ACHN (cell line): ENCODE results near the gene APOBEC3G.
"Not testable (repeated sequence)": the region's sequence is repeated elsewhere in the genome, so short reads cannot be mapped to it uniquely, and the experiment has no call there.

Experiments
- DNase-seq: peaks from one replicate; pipeline ENCODE4 v3.0.0-alpha.2; 2015
- in situ Hi-C: cut with HindIII; loops from 2 replicates; pipeline ENCODE4 v1.10.0; 2017; ENCODE audit warnings: low sequenced_read_pairs, low pct_ligation_motif_present, low pct_unique_long_range_greater_than_20kb

APOBEC3G gene

DNA sequence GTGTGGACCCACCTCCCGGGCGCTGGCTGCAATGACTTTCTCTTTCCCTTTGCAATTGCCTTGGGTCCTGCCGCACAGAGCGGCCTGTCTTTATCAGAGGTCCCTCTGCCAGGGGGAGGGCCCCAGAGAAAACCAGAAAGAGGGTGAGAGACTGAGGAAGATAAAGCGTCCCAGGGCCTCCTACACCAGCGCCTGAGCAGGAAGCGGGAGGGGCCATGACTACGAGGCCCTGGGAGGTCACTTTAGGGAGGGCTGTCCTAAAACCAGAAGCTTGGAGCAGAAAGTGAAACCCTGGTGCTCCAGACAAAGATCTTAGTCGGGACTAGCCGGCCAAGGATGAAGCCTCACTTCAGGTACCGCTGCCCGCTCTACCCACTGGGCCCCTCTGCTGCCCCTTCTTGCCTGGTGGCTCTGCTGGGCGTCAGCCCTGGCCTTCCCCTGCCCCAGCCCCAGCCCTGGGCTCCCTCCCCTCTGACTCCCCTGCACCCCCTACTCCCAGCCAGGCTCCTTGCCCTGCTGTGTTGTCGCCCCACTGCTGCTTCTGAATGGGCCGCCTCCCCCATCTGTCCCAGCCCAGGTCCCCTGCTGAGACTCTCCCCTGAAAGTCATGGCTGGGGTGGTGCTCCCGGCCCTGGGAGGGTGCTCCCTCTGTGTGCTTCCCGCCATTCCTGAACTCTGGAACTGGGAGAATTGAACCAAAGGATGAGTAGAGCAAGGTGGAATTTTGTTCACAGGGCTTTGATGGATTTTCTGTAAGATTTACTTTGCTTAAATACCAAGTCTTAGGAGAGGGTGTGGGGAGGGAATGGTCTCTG is at the start of gene APOBEC3G:
TSS of gene APOBEC3G (plus strand) at position 250 of the 815 bp plus-strand sequence. CDS start at position 337, 87 bp downstream.
- in situ Hi-C loops = not testable (repeated sequence)
- DNase-seq = peak; percentile 69

DNA sequence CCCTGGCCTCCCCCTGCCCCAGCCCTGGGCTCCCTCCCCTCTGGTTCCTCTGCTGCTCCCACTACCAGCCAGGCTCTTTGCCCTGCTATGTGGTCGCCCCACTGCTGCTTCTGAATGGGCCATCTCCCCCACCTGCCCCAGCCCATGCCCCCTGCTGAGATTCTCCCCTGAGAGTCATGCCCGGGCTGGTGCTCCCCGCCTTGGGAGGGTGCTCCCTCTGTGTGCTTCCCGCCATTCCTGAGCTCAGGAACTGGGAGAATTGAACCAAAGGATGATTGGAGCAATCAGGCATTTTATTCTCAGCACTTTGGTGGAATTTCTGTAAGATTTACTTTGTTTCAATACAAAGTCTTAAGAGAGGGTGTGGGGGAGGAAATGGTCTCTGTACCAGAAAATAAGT is 49.4 kb upstream of the APOBEC3G start:
- DNase-seq = no peak
- in situ Hi-C loops = no loop called here

DNA sequence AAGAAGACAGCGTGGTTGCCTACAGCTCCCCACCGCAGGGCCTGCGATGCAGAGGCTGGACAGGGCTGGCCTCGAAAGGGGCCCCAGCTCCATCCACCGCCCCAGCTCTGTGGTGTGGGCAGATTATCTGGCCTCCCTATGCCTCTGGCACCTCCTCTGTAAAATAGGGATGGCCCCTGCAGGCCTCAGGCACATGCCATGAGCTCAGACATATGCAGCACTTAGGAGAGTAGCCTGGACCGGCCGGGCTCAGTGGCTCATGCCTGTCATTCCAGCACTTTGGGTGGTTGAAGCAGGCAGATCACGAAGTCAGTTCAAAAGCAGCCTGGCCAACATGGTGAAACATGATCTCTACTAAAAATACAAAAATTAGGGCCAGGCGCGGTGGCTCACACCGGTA is 48.8 kb upstream of the APOBEC3G start:
- in situ Hi-C loops = no loop called here
- no peak for DNase-seq

DNA sequence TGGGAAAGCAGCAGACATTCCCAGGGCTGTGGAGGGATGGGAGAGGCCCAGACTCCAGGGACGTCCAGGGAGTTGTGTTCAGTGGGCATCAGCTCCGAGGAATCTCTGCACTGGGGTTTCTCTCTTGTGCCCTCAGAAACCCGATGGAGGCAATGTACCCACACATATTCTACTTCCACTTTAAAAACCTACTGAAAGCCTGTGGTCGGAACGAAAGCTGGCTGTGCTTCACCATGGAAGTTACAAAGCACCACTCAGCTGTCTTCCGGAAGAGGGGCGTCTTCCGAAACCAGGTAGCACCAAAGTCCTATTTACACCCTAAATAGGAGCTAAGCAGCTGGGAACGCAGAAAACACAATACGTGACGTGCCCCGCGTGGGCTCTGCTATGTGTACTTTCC is 47.8 kb upstream of the APOBEC3G start:
- DNase-seq = no peak
- in situ Hi-C loops = no loop called here

DNA sequence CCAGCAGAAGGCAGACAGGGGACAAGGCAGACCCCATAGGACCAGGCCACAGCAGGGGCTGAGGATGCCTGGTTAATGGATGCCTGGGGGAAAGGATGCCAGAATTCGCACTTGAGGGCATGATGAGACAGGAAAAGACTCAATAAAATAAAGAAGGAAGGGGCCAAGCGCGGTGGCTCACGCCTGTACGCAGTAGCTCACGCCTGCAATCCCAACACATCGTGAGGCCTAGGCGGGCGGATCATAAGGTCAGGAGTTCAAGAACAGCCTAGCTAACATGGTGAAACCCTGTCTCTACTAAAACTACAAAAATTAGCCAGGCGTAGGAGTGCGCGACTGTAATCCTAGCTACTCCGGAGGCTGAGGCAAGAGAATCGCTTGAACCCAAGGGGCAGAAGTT is 46.4 kb upstream of the APOBEC3G start:
- no peak for DNase-seq
- in situ Hi-C loops = no loop called here

DNA sequence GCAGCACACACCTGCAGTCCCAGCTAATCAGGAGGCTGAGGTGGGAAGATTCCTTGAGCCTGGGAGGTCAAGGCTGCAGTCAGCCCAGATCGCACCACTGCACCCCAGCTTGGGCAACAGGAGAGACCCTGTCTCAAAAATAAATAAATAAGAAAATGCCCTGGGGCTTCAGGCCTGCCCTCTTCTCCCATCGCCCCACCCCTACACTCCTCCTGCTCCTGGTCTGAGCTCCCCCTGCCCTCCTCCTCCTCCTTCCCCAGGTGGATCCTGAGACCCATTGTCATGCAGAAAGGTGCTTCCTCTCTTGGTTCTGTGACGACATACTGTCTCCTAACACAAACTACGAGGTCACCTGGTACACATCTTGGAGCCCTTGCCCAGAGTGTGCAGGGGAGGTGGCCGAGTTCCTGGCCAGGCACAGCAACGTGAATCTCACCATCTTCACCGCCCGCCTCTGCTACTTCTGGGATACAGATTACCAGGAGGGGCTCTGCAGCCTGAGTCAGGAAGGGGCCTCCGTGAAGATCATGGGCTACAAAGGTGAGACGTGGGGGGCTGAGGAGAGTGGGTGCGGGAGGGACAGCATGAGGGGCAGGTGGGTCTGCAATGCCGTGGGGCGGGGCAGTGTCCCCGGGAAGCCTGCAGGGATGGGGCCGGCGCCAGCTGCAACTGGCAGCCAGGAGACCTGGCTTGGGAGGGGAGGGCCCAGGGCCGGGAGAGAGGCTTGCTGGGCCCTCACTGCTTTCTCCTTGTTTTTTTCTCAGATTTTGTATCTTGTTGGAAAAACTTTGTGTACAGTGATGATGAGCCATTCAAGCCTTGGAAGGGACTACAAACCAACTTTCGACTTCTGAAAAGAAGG is 45.4 kb upstream of the APOBEC3G start:
- DNase-seq, in situ Hi-C loops: not testable (repeated sequence)

DNA sequence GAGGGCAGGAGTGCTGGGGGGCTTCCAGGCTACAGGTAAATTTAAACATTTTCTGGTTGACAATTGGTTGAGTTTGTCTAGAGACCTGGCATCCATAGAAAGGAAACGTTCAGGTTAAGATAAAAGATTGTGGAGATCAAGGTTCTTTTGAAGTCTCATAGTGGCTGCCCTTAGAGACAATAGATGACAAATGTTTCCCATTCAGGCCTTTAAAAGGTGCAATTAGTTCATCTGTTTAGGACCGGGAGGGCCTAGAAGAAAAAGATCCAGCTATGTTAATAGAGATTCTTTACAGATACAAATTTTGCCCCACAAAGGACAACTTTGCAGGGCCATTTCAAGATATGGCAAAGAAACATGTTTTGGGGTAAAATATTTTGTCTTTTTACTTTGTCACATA is 40.0 kb upstream of the APOBEC3G start:
- in situ Hi-C loops, DNase-seq: not testable (repeated sequence)

DNA sequence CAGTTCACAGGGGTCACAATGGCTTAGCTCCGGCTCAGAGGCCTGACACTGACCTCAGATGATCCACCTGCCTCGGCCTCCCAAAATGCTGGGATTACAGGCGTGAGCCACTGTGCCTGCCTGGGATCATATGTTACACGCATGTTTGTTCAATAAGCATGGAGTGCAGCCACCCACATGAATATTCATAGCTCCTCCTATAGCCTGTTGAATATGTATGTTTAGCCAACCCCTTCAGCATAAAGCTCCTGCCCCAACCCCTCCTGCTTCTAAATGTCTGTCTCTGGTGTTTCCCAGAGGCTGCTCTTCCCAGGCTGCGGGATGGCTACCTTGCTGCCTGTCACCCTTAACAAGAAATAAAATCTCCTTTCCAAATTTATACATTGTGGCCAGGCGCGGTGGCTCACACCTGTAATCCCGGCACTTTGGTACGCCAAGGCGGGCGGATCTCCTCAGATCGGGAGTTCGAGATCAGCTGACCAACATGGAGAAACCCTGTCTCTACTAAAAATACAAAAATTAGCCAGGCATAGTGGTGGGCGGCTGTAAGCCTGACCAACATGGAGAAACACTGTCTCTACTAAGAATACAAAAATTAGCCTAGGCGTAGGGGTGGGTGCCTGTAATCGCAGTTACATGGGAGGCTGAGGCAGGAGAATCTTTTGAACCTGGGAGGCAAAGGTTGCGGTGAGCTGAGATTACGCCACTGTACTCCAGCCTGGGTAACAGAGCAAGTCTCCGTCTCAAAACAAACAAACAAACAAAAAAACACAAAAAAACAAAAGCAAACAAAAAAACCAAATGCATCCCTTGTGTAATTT is 37.6 kb upstream of the APOBEC3G start:
- in situ Hi-C loops = no loop called here
- DNase-seq = no peak

DNA sequence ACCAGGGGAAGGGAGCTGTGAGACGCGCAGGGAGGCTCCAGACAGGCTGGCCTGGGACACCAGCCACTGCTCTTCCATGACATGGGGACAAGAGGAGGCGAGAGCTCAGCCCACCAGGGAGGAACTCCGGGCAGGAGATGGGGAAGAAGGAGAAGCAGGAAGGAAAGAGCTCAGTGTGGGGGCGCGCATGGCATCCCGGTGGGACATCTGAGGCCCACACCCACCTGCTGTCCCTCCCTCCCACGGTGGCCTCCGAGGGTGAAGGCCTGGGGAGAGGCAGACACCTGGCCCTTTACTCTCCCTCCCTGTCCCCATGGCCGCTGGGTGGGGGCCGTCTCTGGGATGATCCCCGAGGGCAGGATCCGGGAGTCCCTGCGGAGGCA is 36.9 kb upstream of the APOBEC3G start:
- in situ Hi-C loops, DNase-seq: not testable (repeated sequence)

DNA sequence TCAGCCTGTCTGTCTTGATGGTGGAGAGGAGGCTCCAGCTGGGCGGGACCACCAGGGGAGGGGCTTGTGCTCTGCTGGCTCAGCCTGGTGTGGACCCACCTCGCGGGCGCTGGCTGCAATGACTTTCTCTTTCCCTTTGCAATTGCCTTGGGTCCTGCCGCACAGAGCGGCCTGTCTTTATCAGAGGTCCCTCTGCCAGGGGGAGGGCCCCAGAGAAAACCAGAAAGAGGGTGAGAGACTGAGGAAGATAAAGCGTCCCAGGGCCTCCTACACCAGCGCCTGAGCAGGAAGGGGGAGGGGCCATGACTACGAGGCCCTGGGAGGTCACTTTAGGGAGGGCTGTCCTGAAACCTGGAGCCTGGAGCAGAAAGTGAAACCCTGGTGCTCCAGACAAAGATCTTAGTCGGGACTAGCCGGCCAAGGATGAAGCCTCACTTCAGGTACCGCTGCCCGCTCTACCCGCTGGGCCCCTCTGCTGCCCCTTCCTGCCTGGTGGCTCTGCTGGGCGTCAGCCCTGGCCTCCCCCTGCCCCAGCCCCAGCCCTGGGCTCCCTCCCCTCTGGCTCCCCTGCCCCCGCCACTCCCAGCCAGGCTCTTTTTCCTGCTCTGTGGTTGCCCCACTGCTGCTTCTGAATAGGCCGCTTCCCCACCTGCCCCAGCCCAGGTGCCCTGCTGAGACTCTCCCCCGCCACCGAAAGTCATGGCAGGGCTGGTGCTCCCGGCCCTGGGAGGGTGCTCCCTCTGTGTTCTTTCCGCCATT is 36.4 kb upstream of the APOBEC3G start, which contains the start of gene APOBEC3F:
TSS of gene APOBEC3F (plus strand) at position 327 of the 759 bp plus-strand sequence. CDS start at position 424, 97 bp downstream.
- DNase-seq = peak; percentile 63
- in situ Hi-C loops = not testable (repeated sequence)

DNA sequence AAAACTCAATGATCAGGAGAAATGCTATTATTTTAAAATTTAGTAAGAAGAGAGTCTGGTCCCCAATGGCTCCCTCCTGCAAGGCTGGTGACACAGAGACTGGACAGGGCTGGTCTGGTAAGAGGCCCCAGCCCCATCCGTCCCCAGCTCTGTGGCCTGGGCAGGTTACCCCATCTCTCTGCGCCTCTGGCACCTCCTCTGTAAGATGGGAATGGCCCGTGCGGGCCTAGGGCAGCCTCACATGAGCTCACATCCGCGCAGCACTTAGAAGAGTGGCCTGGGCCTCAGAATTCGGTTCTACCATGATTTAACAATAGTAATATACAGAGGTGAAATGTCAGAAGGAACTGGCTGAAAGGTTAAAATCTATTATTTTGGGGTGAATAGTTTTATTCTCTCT is 35.2 kb upstream of the APOBEC3G start:
- no peak for DNase-seq
- in situ Hi-C loops = no loop called here

DNA sequence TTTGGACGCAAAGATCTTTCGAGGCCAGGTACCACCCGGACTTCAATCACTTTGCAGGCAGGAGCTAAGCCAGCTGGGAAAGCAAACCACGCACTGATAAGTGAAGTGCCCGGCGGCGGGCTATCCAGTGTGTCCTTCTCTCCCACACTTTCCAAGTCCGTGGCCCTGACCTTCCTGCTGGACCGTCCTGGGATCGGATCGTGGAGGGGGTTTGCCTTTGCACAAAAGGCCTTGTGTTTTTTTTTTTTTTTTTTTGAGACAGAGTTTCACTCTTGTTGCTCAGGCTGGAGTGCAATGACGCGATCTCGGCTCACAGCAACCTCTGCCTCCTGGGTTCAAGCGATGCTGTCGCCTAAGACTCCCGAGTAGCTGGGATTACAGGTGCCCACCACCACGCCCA is 34.0 kb upstream of the APOBEC3G start:
- in situ Hi-C loops, DNase-seq: not testable (repeated sequence)

DNA sequence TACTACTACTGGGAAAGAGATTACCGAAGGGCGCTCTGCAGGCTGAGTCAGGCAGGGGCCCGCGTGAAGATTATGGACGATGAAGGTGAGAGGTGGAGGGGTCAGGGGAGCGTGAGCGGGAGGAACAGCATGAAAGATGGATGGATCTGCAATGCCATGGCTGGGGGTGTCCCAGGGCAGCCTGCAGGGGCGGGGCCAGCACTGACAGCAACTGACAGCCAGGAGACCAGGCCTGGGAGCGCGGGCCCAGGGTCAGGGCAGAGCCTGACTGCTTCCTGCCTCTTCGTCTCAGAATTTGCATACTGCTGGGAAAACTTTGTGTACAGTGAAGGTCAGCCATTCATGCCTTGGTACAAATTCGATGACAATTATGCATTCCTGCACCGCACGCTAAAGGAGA is 31.9 kb upstream of the APOBEC3G start:
- in situ Hi-C loops, DNase-seq: not testable (repeated sequence)

DNA sequence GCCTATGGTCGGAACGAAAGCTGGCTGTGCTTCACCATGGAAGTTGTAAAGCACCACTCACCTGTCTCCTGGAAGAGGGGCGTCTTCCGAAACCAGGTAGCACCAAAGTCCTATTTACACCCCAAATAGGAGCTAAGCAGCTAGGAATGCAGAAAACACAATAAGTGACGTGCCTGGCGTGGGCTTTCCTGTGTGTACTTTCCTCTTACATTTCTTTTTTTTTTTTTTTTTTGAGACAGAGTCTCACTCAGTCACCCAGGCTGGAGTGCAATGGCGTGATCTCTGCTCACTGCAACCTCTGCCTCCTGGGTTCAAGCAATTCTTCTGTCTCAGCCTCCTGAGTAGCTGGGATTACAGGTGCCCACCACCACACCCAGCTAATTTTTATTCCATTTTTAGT is 27.6 kb upstream of the APOBEC3G start:
- in situ Hi-C loops = not testable (repeated sequence)

DNA sequence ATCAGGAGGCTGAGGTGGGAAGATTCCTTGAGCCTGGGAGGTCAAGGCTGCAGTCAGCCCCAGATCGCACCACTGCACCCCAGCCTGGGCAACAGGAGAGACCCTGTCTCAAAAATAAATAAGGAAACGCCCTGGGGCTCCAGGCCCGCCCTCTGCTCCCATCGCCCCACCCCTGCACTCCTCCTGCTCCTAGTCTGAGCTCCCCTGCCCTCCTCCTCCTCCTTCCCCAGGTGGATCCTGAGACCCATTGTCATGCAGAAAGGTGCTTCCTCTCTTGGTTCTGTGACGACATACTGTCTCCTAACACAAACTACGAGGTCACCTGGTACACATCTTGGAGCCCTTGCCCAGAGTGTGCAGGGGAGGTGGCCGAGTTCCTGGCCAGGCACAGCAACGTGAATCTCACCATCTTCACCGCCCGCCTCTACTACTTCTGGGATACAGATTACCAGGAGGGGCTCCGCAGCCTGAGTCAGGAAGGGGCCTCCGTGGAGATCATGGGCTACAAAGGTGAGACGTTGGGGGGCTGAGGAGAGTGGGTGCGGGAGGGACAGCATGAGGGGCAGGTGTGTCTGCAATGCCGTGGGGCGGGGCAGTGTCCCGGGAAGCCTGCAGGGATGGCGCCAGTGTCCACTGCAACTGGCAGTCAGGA is 25.1 kb upstream of the APOBEC3G start:
- in situ Hi-C loops, DNase-seq: not testable (repeated sequence)

More for the DNA sequence above, 27.6 kb upstream of the APOBEC3G start:
- not testable (repeated sequence) for DNase-seq

DNA sequence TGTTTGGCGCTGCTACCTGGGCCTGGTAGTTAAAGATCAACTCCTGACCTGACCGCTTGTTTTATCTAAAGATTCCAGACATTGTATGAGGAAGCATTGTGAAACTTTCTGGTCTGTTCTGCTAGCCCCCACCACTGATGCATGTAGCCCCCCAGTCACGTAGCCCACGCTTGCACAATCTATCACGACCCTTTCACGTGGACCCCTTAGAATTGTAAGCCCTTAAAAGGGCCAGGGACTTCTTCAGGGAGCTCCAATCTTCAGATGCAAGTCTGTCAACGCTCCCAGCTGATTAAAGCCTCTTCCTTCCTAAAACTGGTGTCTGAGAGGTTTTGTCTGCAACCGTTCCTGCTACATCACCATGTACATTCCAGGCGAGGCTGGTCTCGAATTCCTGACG is 21.4 kb upstream of the APOBEC3G start:
- in situ Hi-C loops = no loop called here

DNA sequence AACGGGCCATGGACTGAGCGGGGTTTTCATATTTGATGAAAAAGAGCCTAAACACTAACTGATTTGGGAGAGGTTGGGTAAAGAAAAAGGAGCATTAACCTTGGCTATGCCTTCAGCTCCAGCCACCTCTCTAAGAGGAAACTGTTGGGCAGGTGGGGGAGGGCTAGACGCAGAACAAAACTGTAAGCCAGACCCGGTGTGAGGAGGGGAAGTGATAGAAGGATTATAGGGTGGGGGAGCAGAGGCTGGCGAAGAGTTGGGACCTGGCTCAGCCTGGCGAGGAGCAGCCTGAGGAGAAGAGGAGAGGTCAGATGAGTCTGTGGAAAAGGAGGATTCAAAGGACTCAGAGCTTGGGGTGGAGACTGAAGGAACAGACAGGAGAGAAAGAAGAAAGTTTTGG is 15.8 kb upstream of the APOBEC3G start:
- DNase-seq, in situ Hi-C loops: not testable (repeated sequence)

More for the DNA sequence above, 21.4 kb upstream of the APOBEC3G start:
- no peak for DNase-seq
